HepG2 (cell line): ENCODE measurements around the gene SP6. TPM values are rescaled to one million over a fixed set of nuclear protein-coding genes. Genes with fewer than 3 reads are reported as not detected.

Experiments
- ARNT2 ChIP-seq: sonication (generic); formaldehyde crosslinking; IDR thresholded peaks from 2 replicates; pipeline ENCODE4 v1.8.0; 2022; ENCODE audit warnings: mild to moderate bottlenecking, low read depth, missing genetic modification reagents, moderate library complexity
- LBX2 ChIP-seq: sonication (generic); formaldehyde crosslinking; IDR thresholded peaks from 2 replicates; pipeline ENCODE4 v1.5.0; 2020; ENCODE audit warnings: missing genetic modification reagents, mild to moderate bottlenecking, borderline replicate concordance
- MED1 ChIP-seq: sonication (generic); formaldehyde crosslinking; IDR thresholded peaks from 2 replicates; pipeline ENCODE4 v1.4.0; 2020; ENCODE audit warnings: missing genetic modification reagents
- MEF2D ChIP-seq: sonication (generic); formaldehyde crosslinking; IDR thresholded peaks from 2 replicates; pipeline ENCODE4 v1.5.1; 2020; ENCODE audit warnings: mild to moderate bottlenecking, missing genetic modification reagents
- POGZ ChIP-seq: sonication (generic); formaldehyde crosslinking; IDR thresholded peaks from 2 replicates; pipeline ENCODE4 v1.4.0; 2020; ENCODE audit warnings: mild to moderate bottlenecking, missing genetic modification reagents
- TFAP4 ChIP-seq: sonication (generic); IDR thresholded peaks from 2 replicates; pipeline ENCODE4 v1.6.1; 2016; ENCODE audit warnings: low read depth, borderline replicate concordance
- TFE3 ChIP-seq: IDR thresholded peaks from 2 replicates; pipeline ENCODE4 v1.6.1; 2016
- THAP11 ChIP-seq: IDR thresholded peaks from 2 replicates; pipeline ENCODE4 v1.6.1; 2016; ENCODE audit warnings: missing biosample characterization, missing genetic modification reagents
- THRA ChIP-seq: sonication (generic); formaldehyde crosslinking; IDR thresholded peaks from 2 replicates; pipeline ENCODE4 v1.4.0; 2020; ENCODE audit warnings: missing genetic modification reagents, borderline replicate concordance
- WIZ ChIP-seq: sonication (generic); formaldehyde crosslinking; IDR thresholded peaks from 2 replicates; pipeline ENCODE4 v1.5.1; 2020; ENCODE audit warnings: mild to moderate bottlenecking, missing genetic modification reagents
- ZNF432 ChIP-seq: sonication (generic); formaldehyde crosslinking; IDR thresholded peaks from 2 replicates; pipeline ENCODE4 v1.5.0; 2020; ENCODE audit warnings: missing genetic modification reagents, mild to moderate bottlenecking, borderline replicate concordance
- ZNF646 ChIP-seq: sonication (generic); formaldehyde crosslinking; IDR thresholded peaks from 2 replicates; pipeline ENCODE4 v1.9.0; 2021; ENCODE audit warnings: mild to moderate bottlenecking, missing genetic modification reagents
- ZNF704 ChIP-seq: sonication (generic); formaldehyde crosslinking; IDR thresholded peaks from 2 replicates; pipeline ENCODE4 v1.8.1; 2023; ENCODE audit warnings: mild to moderate bottlenecking, inconsistent platforms, moderate library complexity, missing genetic modification reagents, borderline replicate concordance
- ZNF839 ChIP-seq: sonication (generic); formaldehyde crosslinking; IDR thresholded peaks from 2 replicates; pipeline ENCODE4 v1.4.0; 2020; ENCODE audit warnings: missing genetic modification reagents, mild to moderate bottlenecking, borderline replicate concordance
- ZSCAN25 ChIP-seq: sonication (generic); formaldehyde crosslinking; IDR thresholded peaks from 2 replicates; pipeline ENCODE4 v1.8.0; 2022; ENCODE audit warnings: mild to moderate bottlenecking, missing genetic modification reagents
- polyA plus RNA-seq, 8 experiments: library from polyadenylated mRNA; depleted of rRNA in 3 of 8; stranded (reverse) in 7 of 8; unstranded in 1 of 8; fragments of >200 nt; fragmentation: Illumina TruSeq in 4 of 8; extraction: Trizol in 4 of 8; gene quantifications; 2 replicates each; pipeline versions ENCODE4 v1.2.1 to v1.2.3, GENCODE V29; 2011 to 2016; ENCODE audit warnings: low read depth in 4 of 8, missing spikeins in 1 of 8, mixed read lengths in 1 of 8; ENCODE audit not compliant: insufficient read depth in 1 of 8
- total RNA-seq, 5 experiments: library from RNA; depleted of rRNA; stranded (reverse); fragments of >200 nt; fragmentation: Illumina TruSeq; extraction: Trizol; gene quantifications; 2 replicates each; pipeline ENCODE4 v1.2.3, GENCODE V29; 2016; ENCODE audit warnings: low read depth in 1 of 5

Gene SP6
- total and polyA plus RNA-seq, 2 of the 13 experiments (the other 11 are each of a cell fraction or from before 2014, with no cell fraction given) = 0.07 TPM

GRCh38 chr17:47844227-47844626 lies 6.7 kb downstream of the SP6 start (continued):
- TF ChIP-seq THRA (CRISPR knock-in tag) (no peak), LBX2 (CRISPR knock-in tag) (no peak), ARNT2 (CRISPR knock-in tag) (0 out of 2 replicates have a peak, but pooled peaks have one; percentile 28), ZNF839 (CRISPR knock-in tag) (no peak), WIZ (CRISPR knock-in tag) (no peak), POGZ (CRISPR knock-in tag) (no peak), ZNF432 (CRISPR knock-in tag) (no peak), MED1 (0 out of 2 replicates have a peak, but pooled peaks have one; percentile 24), THAP11 (CRISPR knock-in tag) (peak; percentile 51; the same call in 1 of the 2 replicates), ZSCAN25 (no peak), TFE3 (no peak), ZNF646 (CRISPR knock-in tag) (peak; percentile 85), TFAP4 (peak; percentile 24; the same call in 1 of the 2 replicates), ZNF704 (CRISPR knock-in tag) (no peak), MEF2D (CRISPR knock-in tag) (no peak)
